ENCODE results near the gene SEMA5B.

Gene SEMA5B, protein sequence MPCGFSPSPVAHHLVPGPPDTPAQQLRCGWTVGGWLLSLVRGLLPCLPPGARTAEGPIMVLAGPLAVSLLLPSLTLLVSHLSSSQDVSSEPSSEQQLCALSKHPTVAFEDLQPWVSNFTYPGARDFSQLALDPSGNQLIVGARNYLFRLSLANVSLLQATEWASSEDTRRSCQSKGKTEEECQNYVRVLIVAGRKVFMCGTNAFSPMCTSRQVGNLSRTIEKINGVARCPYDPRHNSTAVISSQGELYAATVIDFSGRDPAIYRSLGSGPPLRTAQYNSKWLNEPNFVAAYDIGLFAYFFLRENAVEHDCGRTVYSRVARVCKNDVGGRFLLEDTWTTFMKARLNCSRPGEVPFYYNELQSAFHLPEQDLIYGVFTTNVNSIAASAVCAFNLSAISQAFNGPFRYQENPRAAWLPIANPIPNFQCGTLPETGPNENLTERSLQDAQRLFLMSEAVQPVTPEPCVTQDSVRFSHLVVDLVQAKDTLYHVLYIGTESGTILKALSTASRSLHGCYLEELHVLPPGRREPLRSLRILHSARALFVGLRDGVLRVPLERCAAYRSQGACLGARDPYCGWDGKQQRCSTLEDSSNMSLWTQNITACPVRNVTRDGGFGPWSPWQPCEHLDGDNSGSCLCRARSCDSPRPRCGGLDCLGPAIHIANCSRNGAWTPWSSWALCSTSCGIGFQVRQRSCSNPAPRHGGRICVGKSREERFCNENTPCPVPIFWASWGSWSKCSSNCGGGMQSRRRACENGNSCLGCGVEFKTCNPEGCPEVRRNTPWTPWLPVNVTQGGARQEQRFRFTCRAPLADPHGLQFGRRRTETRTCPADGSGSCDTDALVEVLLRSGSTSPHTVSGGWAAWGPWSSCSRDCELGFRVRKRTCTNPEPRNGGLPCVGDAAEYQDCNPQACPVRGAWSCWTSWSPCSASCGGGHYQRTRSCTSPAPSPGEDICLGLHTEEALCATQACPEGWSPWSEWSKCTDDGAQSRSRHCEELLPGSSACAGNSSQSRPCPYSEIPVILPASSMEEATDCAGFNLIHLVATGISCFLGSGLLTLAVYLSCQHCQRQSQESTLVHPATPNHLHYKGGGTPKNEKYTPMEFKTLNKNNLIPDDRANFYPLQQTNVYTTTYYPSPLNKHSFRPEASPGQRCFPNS

DNA sequence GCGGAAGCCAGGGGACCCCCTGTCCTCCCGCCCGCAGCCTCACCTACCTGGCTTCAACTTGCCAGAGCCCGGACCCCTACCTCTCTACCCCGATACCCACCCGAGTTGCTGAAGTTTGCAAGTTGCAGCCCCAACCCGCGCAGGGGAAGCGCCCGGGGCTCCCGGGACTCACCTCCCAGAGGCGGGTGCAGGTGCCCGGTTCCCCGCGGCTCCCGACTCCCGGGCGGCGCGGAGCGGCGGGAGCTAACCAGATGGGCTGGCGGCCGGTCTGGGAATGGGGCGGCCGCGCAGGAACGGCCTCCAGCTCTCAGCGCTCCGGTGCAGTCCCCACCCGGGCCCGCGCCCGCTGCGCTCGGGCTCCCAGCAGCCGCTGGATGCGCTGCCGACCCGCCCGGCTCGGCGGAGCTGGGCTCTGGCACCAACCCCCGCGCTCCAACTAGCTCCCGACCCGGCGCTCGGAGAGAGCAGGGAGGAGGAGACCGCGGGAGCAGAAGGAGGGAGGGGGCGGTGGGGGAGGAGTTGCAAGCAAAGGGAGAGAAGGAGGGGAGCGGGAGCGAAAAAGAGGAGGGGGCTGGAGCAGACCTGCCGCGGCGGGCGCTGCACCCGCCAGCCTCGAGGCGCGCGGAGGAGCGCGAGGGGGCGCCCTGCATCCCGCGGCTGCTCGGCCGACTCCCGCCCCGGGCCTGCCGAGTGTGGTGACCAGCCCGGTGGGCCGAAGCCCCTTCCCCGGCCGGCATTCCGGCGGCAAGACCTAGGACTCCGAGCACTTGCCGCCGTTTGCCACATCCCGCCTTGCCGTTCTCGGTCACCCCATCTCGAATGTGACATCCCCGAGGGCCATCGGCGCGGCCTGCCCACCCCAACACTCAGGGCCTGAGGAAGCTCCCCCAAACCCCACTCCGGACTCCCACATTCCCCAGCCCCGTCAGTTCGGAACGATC lies at the start of gene SEMA5B:
Gene SEMA5B (minus strand): TSS at position 472 of the 941 bp plus-strand sequence. CDS start 66,500 bp downstream, outside the sequence.
- peak; percentile 63 for DNase-seq

DNA sequence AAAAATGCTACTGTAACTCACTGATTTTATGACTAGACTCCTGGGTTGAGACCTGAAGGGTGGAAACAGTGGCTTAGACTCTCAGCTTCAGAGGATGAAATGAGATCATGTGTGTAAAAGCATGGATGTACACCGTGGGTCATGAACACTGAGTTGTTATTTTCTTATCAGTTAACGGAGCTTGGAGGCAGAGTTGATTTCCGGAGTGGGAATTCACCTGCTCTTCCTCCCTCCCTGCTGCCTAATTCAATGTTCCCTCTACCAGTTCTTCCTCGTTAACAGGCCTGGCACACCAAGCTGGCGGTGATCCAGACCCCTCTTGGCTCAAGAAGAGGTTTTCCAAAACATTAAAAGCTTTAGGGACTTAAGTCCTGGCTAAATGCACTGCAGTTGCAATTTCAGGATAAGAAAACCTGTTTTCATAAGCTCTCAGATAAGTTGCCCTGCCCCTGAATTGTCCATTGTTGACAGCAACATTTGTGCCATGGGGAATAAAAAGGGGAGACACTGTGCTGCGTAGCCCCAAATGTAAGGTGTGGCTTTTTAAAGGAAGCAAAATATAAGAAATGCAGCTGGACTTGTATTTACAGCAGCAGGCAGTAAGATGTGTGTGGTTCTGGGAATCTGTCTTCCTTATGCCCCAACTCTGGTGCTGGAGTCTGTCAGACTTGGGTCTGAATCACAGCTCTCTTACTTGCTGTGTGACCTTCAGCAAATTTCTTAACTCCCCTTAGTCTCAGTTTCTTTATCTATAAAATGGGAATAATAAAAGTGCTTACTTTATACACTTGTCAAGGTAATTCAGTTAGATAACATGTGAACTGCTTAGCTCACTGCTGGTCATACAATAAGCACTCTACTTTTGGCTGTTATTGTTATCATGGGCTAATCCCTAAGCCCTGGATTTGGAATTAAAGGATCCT lies 49.2 kb upstream of the SEMA5B start:
- DNase-seq, result no peak

DNA sequence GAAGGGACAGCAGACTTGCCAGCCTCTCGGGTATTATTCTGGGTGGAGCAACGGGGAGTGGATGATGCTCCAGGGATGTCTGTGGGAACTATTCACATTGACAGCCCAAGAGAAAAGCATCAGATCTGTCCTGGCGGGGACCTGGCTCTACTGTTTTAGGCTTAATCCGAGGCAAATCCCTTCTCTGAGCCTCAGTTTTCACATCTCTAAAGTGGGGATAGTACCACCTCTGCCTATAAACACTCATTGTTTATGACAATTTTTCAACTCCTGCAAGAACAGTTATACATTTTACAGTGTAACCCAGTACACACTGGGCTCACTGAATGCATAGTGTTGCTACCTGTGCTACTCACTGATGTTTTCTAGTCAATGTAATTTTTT lies 48.5 kb upstream of the SEMA5B start:
- no peak for DNase-seq

DNA sequence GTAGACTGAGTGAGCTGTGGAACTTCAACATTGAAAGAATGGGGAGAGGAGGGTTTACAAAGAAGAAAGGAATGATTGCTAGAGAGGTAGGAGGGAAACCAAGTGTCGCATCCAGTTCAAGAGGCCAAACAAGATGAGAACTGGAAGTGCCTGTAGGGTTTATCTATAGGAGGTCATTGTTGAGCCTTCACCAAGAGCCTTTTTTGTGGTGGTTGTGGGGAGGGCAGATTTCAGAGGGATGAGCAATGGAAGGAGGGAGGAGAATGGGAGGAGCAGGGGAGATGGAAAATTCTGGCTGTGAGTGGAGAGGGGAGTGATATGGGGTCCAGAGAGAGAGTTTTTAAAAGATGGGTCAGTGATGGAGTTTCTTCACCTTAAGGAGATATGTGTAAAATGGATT lies 47.8 kb upstream of the SEMA5B start:
- DNase-seq, result no peak

DNA sequence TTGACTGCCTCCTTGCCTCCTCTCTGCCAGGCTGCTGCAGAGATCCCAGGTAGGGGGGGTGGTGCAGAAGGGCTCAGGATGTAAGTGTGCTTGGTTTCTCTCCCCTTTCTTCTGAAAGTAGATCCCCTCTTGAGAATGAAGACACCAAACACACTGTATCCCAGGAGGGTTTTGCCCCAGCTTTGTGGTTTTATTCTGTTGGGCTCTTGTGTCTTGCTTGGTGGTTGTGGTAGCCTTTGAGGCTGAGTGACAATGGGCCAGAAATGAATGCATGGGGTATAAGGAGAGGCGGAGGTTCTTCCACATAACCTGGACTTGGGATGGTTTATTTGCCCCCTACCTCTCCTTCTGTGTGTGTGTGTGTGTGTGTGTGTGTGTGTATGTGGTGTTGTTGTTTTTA lies 45.0 kb upstream of the SEMA5B start:
- no peak for DNase-seq

DNA sequence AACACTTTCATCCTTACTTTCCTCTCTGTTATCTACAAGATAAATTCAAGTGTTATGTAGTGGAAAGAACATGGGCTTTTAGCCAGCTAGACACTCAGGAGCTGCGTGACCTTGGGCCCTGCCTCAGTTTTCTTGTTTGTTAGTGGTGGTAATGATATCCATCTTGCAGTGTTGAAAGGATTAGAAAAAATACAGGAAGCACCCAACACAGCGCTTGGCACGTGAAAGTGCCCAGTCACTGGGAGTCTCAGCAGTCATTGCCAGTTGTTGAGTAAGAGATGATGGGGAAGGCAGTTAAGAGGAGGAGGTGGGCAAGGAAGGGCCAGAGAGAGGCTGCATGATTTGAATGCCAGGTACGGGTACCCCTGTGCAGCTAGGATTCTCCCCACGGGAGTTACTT lies 44.6 kb upstream of the SEMA5B start:
- DNase-seq, result peak; percentile 40

DNA sequence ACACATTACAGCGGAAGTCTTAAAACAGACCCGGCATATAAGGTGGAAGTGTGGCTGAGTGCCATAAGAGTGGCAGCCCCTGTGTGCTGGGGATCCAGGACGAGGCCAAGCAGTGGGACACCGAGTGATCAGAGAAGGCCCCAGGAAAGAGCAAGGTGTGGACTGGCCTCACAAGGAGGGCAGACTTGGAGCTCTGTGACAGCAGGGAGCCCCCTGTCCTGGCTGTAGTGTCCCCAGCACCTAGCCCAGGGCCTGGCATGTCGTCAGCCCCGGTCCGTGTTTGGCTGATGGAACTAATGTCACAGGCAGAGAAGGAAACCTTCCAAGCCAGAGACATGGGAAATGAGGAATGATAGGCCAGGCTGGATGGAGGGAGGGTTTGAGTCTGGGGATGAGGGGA lies 44.0 kb upstream of the SEMA5B start:
- peak; percentile 42 for DNase-seq

DNA sequence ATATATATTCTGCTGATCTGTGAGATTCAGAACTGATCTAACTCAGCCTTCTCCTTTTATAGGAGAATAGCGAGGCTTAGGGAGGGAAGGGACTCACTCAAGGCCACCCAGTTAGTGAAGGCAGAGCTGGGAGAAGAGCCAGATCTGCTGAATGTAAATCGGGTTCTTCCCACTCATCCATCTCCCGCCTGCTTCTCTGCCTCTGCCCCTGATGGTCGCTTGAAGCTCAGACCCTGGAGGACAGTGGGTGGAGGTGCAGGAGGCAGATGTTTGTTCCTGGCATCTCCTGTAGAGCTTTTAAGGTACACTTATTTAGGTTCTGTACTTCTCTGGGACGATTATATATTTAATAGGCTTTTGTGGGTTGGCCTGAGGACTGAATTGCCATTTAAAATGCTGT lies 43.6 kb upstream of the SEMA5B start:
- DNase-seq, result no peak

DNA sequence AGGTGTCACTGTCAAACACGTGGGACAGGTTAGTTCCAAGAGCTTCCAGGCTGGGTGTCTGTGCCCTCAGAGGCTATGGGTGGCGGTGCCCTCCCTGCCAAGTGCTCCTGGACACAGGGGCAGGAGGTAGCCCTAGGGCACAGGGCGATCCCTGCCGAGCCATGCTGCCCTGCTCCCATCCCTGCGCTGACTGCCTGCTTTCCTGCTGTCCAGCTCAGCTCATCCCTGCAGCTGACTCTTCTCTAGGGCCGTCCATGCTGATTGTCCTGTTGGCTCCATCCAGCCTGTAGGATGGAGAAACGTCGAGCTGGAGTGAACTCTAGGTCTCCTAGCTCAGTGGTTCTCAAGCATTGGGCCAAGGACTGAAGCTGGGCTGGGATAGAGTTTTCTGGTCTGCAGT lies 42.9 kb upstream of the SEMA5B start:
- DNase-seq, result peak; percentile 34

DNA sequence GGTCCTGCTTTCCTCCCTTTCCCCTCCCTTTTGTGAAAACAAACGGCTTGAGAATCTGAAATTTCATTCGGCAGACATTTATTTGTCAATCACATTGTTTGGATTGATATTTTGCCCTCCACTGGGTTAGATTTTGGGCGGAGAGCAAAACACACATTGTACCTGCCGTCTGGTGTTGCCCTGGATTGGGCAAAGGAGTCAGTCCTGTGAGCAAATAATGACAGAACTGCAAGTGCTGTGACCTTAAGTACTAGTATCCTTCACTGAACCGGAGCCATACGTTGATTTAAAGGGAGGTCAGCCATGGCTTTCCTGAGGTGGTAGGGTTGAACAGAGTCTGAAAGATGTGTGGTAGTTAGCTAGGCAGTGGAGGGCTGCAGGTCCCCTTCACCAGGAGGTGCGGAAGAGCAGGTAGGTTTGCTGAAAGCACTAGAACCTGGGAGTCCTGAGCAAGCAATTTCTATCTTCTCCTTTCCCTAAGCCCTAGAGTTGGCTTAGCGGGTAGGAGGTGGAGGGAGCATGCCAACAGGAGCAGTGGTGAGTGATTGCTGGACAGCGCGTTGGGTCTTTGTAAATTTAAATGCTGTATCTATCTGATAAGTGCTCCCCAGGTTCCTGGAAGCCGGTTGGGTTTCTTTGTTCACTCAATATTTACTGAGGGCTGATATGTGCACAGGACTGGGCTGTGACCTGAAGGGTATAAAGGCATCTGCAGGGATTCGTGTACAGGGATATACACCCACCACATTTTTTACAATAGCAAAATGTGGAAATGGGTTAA lies 41.2 kb upstream of the SEMA5B start:
- peak; percentile 34 for DNase-seq

DNA sequence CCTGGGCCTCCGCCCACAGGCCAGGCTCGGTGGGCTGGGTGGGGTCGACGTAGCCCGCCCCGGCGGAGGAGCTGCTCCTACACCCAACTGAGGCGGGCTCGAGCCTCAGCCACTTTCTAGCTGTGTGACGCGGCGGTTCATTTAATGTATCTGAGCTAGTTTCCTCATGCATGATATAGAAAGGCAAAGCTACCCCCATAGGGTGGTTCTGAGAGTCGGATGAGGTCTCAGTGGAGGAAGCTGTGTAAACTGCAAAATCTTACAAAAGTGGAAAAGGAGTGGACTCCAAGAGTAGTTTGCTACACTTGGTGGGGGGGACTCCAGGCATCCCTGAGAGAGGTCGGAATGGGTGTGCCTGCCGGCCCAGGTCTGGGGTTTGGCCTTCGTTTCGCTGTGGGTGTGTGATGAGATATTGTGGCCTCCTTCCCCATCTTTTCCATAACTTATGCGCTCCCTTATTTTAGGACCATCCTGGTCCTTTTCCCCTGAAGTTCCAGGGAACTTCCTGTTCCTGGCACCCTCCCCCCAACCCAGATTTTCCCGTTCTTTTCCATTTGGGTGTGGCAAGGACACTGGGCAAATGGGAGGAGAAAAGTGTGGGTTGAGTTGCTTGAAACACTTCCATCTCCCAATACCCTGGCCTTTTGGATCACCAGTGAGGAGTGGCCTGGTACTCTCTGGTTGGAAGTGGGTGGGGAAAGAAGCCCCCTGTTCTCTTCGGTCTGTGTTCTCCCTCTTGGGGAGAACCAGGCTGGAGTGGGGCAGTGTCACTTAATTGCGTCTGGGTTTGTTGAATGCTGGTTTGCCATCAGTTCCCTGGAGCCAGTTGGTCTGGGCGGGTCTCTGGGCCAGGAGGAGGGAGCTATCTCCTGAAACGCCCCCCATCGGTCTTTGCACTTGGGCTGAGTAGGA lies 40.4 kb upstream of the SEMA5B start:
- DNase-seq, result no peak

DNA sequence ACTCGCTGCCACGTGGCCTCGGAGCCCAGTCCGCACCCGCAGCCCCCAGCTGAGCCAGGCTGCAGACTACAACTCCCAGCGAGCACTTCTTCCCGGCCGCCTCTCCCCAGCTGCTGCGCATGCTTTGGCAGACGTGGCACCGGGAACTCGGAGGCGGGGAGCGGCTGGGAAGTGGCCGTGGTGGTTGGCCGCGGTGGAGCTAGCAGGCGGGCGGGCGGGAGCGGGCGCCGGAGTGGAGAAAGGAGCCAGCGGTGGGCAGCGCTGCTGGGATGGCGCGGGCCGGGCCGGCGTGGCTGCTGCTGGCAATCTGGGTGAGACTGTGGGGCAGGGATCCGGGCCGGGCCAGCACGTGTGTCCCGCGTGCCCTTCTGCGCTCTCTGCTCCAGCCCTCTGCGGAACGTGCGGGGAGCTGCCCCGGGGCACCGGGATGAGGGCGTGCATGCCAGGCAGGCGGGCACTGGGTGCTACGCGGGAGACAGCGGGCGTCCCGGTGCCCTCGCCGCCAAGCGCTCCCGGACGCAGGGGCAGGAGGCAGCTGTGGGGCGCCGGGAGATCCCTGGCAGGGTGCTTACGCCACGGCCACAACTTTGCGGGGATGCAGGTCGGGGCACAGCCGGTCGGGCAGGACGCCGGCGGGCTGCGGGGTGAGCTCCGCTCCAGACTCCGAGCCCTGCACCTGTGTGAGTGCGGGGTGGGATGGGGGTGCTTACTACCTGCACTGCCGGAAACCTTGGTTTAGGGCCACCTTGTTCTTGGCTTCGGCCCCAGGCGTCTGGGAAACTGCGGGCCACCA lies 39.5 kb upstream of the SEMA5B start, which contains the start of gene PDIA5:
Gene PDIA5 (plus strand): TSS at position 130 of the 793 bp plus-strand sequence. CDS start 140 bp downstream, at position 270.
- DNase-seq, result peak; percentile 88

DNA sequence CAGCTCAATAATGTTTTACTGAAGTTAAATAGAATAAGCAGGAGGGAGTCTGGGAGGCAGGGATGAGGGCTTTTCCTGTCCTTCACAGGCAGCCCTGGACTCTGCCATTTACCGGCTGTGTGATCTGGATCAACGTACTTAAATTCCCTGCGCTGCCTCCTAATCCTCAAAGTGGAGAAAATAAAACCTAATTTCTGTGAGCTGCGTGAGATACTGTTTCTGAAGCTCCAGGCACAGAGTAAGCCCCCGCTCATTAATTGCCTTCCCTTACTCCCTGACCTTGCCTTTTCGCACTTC lies 39.0 kb upstream of the SEMA5B start:
- DNase-seq, result no peak

DNA sequence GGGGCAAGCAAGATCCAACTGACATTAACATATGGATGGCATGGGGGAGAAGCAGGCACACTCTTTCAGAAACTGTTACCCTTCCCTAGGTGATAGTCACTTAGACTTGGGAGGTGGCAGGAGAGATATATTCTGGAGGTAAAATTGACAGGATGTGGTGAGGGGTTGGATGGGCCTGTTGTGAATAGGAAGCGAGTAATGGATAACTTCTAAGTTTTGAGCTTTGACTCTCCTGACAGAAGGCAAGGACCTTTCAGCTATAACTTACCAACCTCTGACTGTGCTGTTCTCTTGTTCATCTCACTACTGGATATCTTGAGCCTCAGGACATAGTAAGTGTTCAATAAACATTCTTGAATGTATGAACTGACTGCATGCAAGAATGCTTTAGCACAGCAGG lies 37.4 kb upstream of the SEMA5B start:
- DNase-seq, result no peak

DNA sequence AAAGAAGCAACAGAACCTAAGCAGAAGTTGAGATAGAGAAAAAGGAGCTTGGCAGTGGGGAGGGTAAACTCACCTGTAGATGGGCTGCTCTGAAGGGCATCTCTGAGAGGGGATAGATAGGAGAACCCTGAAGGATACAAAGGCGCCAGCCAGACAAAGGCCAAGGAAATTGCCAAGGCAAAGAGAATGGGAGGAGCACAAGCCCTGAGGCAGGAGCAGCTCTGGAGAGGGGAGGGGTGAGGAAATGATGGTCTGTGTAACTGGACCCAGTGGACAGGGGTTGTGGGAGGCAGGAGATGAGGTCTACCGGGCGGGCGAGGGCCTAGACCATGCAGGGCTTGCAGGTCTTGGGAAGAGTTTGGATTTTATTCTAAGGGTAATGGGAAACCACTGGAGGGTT lies 36.9 kb upstream of the SEMA5B start:
- DNase-seq, result no peak

DNA sequence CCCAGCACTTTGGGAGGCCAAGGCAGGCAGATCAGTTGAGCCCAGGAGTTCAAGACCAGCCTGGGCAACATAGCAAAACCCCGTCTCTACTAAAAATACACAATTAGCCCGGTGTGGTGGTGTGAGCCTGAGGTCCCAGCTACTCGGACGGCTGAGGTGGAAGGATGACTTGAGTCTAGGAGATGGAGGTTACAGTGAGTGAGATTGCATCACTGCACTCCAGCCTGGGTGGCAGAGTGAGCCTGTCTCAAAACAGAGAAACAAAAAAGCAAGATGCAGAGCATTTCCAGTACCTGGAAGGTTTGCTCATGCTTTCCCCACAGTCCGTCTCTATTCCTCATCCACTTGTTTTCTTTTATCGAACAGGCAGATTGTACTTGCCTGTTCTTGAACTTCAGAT lies 35.5 kb upstream of the SEMA5B start:
- DNase-seq, result no peak

DNA sequence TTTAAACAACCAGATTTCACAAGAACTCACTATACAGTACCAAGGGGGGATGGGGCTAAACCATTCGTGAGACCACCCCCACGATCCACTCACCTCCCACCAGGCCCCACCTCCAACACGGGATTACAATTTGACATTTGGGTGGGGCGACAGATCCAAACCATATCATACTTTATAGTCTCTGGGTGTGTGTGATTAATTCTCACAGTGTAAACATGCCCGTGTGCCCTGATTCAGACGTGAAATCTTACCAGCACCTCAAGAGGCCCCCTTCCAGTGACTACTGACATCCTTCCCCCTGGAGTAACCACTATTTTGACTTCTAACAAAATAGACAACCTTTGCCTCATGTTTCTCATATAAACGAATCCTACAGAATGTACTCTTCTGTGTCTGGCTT lies 34.3 kb upstream of the SEMA5B start:
- DNase-seq, result no peak

DNA sequence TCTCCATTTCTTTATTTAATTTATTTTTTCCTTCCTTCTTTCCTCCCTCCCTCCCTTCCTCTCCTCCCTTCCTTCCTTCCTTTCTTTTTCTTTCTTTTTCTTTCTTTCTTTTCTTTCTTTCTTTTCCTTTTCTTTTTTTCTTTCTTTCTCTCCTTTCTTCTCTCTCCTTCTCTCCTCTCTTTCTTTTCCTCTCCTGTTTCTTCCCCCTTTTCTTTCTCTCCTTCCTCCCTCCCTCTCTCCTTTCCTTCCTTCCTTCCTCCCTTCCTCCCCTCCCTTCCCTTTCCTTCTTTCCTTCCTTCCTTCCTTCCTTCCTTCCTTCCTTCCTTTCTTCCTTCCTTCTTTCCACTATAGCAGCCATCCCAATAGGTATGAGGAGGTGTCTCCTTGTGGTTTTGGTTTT lies 32.5 kb upstream of the SEMA5B start:
- no peak for DNase-seq

Data from activated CD8-positive, alpha-beta memory T cell treated with anti-CD3 and anti-CD28 coated beads, Interleukin-2, amount 50 U/mL, for 48 hours (primary cell).